T1000 (cell line): ENCODE results near the gene PTPRS.

ENCODE experiments used
- DNase-seq: peaks from one replicate; lab custom pipeline; 2025; ENCODE audit warnings: mixed read lengths; lab: John Stamatoyannopoulos, UW

The PTPRS gene

DNA sequence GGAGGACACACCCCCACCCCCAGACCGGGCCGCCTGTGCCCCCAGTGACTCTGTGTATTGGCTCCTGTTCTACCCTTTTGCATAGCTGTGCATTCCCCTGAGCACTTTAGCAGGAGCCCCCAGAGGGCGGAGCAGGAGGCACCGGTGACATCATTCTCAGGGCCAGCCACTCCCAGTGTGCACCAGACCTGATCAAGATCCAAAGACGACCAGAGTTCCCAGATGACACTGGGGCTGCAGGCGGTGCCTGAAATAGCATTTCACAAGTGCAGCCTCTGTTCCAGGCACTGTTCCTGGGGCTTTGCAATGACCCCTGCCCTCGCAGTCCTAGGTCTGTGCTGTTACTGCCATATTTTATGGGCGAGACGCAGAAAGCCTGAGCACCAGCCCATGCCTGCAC, 14.5 kb upstream of the PTPRS start:
- DNase-seq: no peak

GRCh38 chr19:5354403-5354802, 13.8 kb upstream of the PTPRS start:
- no peak for DNase-seq

GRCh38 chr19:5352229-5352763, 11.7 kb upstream of the PTPRS start:
- DNase-seq: no peak

DNA sequence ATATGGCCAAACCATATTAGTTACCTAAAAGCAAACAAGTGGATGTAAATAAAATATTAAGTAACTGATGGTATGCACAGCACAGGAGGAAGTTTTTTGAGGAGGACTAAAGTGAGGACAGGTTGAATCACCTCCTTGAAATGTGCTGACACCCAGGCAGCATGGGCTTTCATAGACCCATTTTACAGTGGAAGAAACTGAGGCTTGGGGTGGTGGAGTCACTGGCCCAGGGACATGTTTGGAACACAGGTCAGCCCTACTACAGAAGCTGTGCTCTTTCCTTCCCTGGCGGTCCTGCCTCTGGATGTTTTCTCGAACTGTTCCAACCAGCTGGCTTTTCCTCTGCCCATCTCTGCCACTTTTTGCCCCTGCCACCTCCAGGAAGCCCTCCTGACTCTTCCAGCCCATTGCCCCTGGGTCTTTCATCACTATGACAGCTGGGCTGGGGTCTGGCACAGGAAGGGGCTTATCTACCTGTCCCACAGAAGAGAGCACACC, 11.2 kb upstream of the PTPRS start:
- DNase-seq: no peak

DNA sequence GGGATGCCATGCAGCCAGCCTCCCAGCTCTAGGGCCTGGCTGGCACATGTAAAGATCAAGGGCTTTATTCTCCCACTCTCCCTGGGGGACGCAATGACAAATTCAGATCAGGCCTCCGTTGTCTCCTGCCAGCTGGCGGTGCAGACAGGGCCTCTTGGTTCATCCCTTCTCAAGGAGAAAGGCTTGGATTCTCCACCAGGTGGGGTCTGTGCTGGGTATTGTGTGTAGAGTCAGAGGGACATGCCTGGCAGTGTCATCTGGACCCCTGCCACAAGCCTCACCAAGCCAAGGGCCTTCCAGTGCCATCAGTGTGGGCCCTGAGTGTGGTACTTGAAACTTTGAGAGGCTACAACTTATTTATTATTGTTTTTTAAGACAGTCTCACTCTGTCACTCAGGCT, 8.4 kb upstream of the PTPRS start:
- no peak for DNase-seq

DNA sequence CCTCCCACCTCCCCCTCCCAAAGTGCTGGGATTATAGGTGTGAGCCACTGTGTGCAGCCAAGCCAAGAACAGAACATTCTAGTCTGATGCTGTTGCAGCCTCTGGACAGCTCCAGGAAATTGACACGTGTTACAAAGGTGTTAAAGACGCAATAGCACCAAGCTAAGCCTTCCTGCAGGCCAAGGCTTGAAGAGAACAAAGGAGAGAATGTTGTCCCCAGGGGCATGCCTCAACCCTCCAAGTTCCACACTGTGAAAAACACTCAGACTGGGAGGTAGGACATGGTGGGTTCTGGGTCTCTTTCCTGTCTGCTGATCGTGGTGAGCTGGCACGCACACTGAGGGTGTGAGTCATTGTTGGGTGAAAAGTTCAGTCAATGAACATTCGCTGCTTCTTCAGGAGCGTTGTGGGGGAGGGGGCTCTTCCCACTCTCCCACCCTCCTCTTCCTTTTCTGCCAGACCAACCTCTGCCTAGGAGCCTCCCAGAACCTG, 5.3 kb upstream of the PTPRS start:
- DNase-seq: peak; percentile 6

- DNase-seq: no peak
These were observed 3.2 kb upstream of the PTPRS start for GRCh38 chr19:5343848-5344247.

DNA sequence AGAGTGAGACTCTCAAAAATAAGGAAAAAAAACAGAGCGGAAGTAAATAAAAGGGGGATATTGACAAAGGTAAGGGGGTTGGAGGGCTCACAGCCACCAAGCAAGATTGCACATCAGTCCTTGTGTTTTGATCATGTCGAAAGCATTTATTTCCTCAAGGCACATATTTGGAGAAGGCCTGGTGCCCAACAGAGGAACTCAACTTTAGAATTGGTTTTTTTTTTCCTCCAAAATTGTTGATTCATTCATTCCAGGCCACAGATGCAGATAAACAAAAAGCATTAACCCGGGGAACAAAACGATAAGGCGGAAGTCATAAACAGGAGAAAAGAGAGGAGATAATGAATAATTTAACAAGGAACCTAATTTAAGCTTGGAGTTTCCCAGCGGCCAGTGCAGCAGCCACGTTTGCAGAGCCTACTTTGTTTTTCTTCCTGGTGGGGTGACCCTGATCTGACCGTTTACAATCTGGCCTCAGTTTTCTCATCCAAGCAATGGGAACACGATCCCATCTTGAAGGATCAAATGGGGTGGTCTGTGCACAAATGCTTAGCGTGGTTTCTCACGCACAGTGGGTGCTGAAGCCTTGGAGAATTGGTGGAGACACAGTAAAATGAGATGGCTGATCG, 2.1 kb upstream of the PTPRS start:
- no peak for DNase-seq

DNA sequence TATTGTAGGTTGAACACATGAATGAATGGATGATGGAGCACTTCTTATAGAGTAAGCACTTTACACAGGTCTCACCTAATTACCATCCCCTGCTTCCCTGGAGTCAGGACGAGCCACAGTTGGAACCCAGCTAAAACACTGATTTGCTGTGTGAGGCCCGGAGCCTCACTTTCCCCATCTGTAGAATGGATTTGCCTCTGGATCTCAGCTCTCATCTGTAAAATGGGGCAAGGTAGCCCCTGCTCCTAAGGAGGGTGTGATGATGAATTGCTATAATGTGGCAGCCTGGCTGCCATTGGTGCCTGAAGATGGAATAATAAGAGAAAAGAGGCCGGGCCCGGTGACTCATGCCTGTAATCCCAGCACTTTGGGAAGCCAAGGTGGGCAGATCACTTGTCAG, 1.4 kb upstream of the PTPRS start:
- no peak for DNase-seq

GRCh38 chr19:5341448-5341820, 822 bp upstream of the PTPRS start:
- DNase-seq: no peak

DNA sequence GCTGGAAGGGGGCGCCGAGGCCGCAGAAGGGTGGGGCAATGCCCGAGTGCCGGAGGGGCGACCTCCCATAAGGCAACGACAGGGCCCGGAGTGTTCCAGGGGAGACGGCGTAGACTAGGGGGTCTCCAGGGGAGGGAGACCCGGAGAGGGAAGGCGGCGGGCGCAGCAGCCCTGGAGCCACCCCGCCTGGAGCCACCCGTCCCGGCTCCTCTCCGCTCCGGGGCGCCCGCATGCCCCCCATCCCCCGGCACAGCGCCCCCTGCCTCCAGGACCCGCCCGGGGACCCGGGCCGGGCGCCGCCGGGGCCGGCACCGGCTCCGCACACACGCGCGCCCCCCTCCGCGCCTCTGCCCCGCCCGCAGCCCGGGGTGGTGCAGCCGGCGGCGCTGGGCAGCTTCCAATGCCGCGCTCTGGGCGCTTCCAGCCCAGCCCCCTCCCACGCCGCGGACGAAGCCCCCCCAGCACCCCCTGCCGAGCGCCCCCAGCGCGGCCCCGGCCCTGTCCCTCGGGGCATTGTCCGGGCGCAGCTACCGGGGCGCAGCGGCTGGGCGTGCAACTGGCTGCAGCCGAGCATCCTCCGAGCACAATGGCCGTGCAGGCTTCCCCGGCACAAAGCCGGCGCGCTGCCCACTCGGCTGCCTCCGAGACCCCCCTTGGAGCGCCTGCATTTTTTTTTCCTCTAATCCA, 519 bp downstream of the PTPRS start:
- DNase-seq: no peak

GRCh38 chr19:5339198-5339949, 1.2 kb downstream of the PTPRS start:
- no peak for DNase-seq

DNA sequence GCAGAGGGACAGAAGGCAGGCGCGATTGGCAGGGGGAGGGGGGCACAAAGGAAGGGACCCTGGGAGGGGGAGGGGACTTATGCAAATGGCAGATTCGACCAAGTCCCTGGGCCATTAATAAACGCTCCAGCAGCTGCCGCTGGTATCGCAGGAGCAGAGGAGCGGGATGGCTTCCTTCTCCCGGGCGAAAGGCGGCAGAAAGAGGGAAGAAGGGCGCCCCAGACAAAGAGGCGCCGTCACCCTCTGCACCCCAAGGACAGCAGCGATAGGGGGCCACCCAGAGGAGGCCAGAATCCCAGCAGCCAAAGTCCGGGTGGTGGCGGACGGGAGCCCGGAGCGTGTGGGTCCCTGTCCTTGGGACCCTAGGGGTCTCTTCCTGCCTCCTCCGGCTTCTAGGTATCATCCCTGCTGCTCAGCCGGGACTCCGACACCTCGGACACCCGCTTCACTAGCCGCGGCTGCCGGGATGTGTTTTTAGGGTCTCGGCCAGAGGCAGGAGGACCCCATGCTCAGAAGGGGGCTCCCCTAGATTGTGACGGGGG, 1.9 kb downstream of the PTPRS start:
- no peak for DNase-seq

DNA sequence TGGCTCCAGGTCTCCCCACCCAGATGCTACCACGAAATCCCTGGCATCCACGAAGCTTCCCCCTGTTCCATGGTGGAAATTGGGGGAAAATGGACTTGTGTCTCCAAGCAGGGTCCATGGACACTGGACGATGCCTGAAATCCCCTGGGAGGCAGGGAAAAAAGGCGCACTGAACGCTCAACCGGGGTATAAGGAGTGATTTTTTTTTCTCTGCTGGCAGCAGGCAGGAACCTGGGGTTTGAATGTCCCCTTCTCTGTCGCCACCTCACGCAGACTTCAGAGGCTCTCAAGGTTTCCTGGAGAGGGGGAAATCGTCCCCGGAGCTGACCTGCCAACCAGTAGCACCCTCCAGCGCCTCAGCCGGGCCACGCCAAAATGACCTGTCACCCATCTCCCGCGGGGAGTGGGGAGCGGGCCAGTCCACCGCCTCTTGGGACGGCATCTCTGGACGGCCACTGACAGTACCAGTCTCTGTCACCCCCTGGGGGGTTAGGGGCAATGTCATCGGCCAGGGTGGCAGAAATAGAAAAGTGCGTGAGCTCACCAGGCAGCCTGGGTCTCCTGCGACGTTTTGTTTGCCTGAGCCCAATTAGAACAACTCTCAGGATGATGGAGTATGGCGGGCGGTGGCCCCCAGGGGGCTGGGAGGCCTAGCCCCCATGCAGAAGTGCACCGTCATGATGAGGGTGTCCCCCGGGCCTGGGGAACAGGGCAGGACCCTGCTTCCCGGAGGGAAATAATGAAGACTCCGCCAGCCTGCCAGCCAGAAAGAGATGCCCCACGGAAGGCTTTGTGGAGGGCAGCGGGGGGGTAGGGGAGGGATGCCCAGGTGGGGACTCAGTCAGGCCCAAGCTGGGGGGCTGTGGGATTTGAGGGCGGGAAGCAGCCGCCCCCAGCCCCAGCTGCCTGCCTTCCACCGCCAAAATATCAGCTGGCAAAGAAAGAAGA, 2.6 kb downstream of the PTPRS start:
- no peak for DNase-seq

DNA sequence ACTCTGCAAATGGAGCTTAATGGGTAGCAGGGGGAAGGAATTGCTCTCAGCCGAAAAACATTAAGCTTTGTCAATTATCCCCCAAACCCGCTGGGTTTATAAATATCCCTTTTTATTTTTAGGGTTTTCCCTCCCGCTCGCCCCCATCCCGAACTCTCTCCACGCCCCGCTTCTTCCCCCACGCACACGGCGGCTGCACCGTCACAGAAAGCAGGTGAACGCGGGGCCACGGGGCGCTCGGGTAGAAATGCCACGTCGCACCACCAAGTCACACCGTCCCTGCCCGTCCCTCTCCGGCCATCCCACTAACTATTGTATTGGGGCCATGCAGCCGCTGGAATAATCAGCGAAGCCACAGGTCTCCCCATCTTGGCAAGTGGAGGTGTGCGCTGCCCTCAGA, 3.5 kb downstream of the PTPRS start:
- no peak for DNase-seq

DNA sequence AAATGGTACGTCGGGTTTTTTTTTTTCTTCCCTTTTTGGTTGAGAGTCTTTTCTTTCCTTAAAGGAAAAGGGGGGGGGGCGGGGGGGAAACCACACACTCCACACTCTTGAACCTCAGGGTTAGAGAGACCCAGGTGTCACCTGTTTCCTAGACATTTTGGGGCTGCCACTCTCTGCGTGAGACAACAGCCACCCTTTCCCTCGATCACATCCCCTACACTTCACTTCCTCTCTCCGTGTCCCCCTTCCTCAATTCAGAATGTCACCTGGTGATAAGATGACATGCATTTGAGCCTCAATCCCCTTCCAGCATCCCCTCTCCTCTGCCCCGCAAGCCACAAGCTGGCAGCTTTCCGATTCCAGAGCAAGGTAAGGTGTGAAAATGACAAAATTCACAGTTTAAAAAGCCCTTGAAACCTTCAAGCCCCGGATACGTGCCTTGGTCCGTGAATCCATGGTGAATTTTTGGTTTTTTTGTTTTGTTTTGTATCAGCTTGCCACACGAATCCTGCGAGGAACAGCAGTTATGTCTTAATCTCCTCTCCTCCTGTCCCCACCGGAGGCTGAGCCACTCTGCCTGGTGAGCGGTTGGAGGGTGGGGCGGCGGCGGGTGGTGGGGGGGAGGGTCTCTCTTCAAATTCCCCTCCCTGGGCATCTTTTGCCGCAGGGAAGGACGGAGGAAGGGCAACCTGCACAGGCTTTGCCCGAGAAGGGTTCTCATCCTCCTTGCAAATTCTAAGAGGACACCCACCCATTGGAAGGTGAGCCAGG, 4.2 kb downstream of the PTPRS start:
- DNase-seq: no peak

GRCh38 chr19:5335593-5335992, 5.0 kb downstream of the PTPRS start:
- DNase-seq: no peak

GRCh38 chr19:5334824-5335500, 5.7 kb downstream of the PTPRS start:
- DNase-seq: no peak

DNA sequence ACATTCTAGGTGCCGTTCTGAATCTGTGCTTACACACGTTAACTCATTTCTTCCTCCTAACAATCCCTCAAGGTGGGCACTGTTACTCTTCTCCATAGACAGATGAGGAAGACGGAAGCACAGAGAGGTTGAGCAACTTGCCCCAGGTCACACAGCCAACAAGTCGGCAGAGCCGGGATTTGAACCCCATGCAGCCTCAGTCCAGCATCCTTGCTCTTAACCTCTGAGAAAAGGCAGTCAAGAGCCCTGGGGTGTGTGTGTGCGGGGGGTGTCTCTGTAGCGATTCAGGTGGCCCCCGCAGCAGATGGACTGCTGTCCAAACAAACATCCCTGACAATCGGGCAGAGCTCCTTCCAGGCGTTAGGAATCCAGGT, 6.3 kb downstream of the PTPRS start:
- no peak for DNase-seq
